Measurements from ENCODE around the gene KLHL26.

The KLHL26 gene

GRCh38 chr19:18660939-18661670 is 24.3 kb downstream of the KLHL26 start:
- no peak overlapping the region for H3K4me3 ChIP-seq (ENCODE audit: low read depth, low read length)
- TF ChIP-seq CTCF (IDR thresholded peaks at IDR 0.05; ENCODE audit: insufficient read depth, low read depth, low read length, missing control alignments) = no peak
- DNase-seq (ENCODE audit: low read depth) = no peak

- no peak for DNase-seq (ENCODE audit: low read depth)
- no peak for TF ChIP-seq CTCF (IDR thresholded peaks at IDR 0.05; ENCODE audit: insufficient read depth, low read depth, low read length, missing control alignments)
- no peak overlapping the region for H3K4me3 ChIP-seq (ENCODE audit: low read depth, low read length)
These were observed 26.3 kb downstream of the KLHL26 start for GRCh38 chr19:18662972-18663732.

- TF ChIP-seq CTCF (IDR thresholded peaks at IDR 0.05; ENCODE audit: insufficient read depth, low read depth, low read length, missing control alignments) = no peak
- H3K4me3 ChIP-seq (ENCODE audit: low read depth, low read length) = no peak overlapping the region
- DNase-seq (ENCODE audit: low read depth) = no peak
These were observed 27.2 kb downstream of the KLHL26 start for GRCh38 chr19:18663940-18664530.

GRCh38 chr19:18665771-18666202 is 29.0 kb downstream of the KLHL26 start:
- no peak for TF ChIP-seq CTCF (IDR thresholded peaks at IDR 0.05; ENCODE audit: insufficient read depth, low read depth, low read length, missing control alignments)
- no peak overlapping the region for H3K4me3 ChIP-seq (ENCODE audit: low read depth, low read length)
- no peak for DNase-seq (ENCODE audit: low read depth)

- DNase-seq (ENCODE audit: low read depth) = no peak
- no peak for TF ChIP-seq CTCF (IDR thresholded peaks at IDR 0.05; ENCODE audit: insufficient read depth, low read depth, low read length, missing control alignments)
These were observed 29.5 kb downstream of the KLHL26 start for GRCh38 chr19:18666317-18666716.

GRCh38 chr19:18666784-18667183 is 30.0 kb downstream of the KLHL26 start:
- no peak for TF ChIP-seq CTCF (IDR thresholded peaks at IDR 0.05; ENCODE audit: insufficient read depth, low read depth, low read length, missing control alignments)
- H3K4me3 ChIP-seq (ENCODE audit: low read depth, low read length) = no peak overlapping the region
- no peak for DNase-seq (ENCODE audit: low read depth)

More at GRCh38 chr19:18666317-18666716, 29.5 kb downstream of the KLHL26 start:
- H3K4me3 ChIP-seq (ENCODE audit: low read depth, low read length) = no peak overlapping the region
